ENCODE results near the gene EMB. TPM values are rescaled to one million over a fixed set of nuclear protein-coding genes. Genes with fewer than 3 reads are reported as not detected.

The EMB gene
- polyA plus RNA-seq, 3 donors: 2.8 to 4.4 (median 4.2) TPM

Other genes starting within 250 kb of the EMB start
- gene PARP8, start 225.3 kb upstream of the EMB start, polyA plus RNA-seq (ENCODE audit: insufficient read length in 3 of 3): 10 to 100 TPM; 16.2 to 18.7 (median 16.8) TPM